HEK293 (cell line): Measurements from ENCODE around the gene SYNE1.
A peak's percentile ranks its signal among the peaks of the same experiment; 100 is the strongest.

Experiments used
- BCL11B ChIP-seq: fragments of 450-650 bp; formaldehyde crosslinking; IDR thresholded peaks from 2 replicates; pipeline ENCODE4 v1.5.1; 2016; ENCODE audit warnings: low read depth, missing biosample characterization, missing genetic modification characterization
- EGR2 ChIP-seq: fragments of 450-650 bp; formaldehyde crosslinking; IDR thresholded peaks from 2 replicates; pipeline ENCODE4 v1.5.1; 2016; ENCODE audit warnings: low read depth, missing biosample characterization, missing genetic modification characterization
- GFI1B ChIP-seq: fragments of 450-650 bp; formaldehyde crosslinking; IDR thresholded peaks from 2 replicates; pipeline ENCODE4 v1.5.1; 2016; ENCODE audit warnings: missing biosample characterization, missing genetic modification characterization
- GLIS2 ChIP-seq: fragments of 450-650 bp; formaldehyde crosslinking; IDR thresholded peaks from 2 replicates; pipeline ENCODE4 v1.5.1; 2016; ENCODE audit warnings: missing biosample characterization, missing genetic modification characterization
- IKZF3 ChIP-seq: fragments of 450-650 bp; IDR thresholded peaks from 2 replicates; pipeline ENCODE4 v1.5.0; 2018; ENCODE audit warnings: missing biosample characterization, mild to moderate bottlenecking, missing genetic modification characterization, moderate library complexity
- KLF17 ChIP-seq: fragments of 450-650 bp; formaldehyde crosslinking; IDR thresholded peaks from 2 replicates; pipeline ENCODE4 v1.5.1; 2016; ENCODE audit warnings: missing biosample characterization, missing genetic modification characterization
- KLF7 ChIP-seq: fragments of 450-650 bp; formaldehyde crosslinking; IDR thresholded peaks from 2 replicates; pipeline ENCODE4 v1.5.1; 2016; ENCODE audit warnings: missing biosample characterization, missing genetic modification characterization, borderline replicate concordance
- KLF8 ChIP-seq: fragments of 450-650 bp; formaldehyde crosslinking; IDR thresholded peaks from 2 replicates; pipeline ENCODE4 v1.5.1; 2016; ENCODE audit warnings: missing biosample characterization, missing genetic modification characterization
- KLF9 ChIP-seq: fragments of 450-650 bp; formaldehyde crosslinking; IDR thresholded peaks from 2 replicates; pipeline ENCODE4 v1.5.1; 2016; ENCODE audit warnings: missing biosample characterization, missing genetic modification characterization, low read depth
- SETDB1 ChIP-seq: IDR thresholded peaks from one replicate; pipeline ENCODE4 v1.6.1; 2017; ENCODE audit warnings: mild to moderate bottlenecking, low read length, moderate library complexity, mixed read lengths; ENCODE audit not compliant: insufficient read length
- ZBTB10 ChIP-seq: fragments of 450-650 bp; formaldehyde crosslinking; IDR thresholded peaks from 2 replicates; pipeline ENCODE4 v1.5.1; 2016; ENCODE audit warnings: missing biosample characterization, missing genetic modification characterization
- ZFHX2 ChIP-seq: fragments of 450-650 bp; formaldehyde crosslinking; conservative IDR thresholded peaks from 2 replicates; pipeline ENCODE4 v1.5.1; 2016; ENCODE audit warnings: missing biosample characterization, missing genetic modification characterization
- ZNF132 ChIP-seq: fragments of 450-650 bp; formaldehyde crosslinking; IDR thresholded peaks from 2 replicates; pipeline ENCODE4 v1.5.1; 2017; ENCODE audit warnings: missing biosample characterization, missing genetic modification characterization, borderline replicate concordance
- ZNF140 ChIP-seq: fragments of 450-650 bp; formaldehyde crosslinking; IDR thresholded peaks from 2 replicates; pipeline ENCODE4 v1.5.1; 2016; ENCODE audit warnings: missing biosample characterization, missing genetic modification characterization
- ZNF146 ChIP-seq: fragments of 450-650 bp; formaldehyde crosslinking; IDR thresholded peaks from 2 replicates; pipeline ENCODE4 v1.5.1; 2016; ENCODE audit warnings: missing biosample characterization, missing genetic modification characterization
- ZNF2 ChIP-seq: fragments of 450-650 bp; formaldehyde crosslinking; IDR thresholded peaks from 2 replicates; pipeline ENCODE4 v1.5.1; 2016; ENCODE audit warnings: missing biosample characterization, missing genetic modification characterization
- ZNF223 ChIP-seq: fragments of 450-650 bp; formaldehyde crosslinking; IDR thresholded peaks from 2 replicates; pipeline ENCODE4 v1.5.1; 2016; ENCODE audit warnings: missing biosample characterization, missing genetic modification characterization
- ZNF24 ChIP-seq: fragments of 450-650 bp; formaldehyde crosslinking; IDR thresholded peaks from 2 replicates; pipeline ENCODE4 v1.5.1; 2016; ENCODE audit warnings: missing biosample characterization, missing genetic modification characterization
- ZNF350 ChIP-seq: fragments of 450-650 bp; formaldehyde crosslinking; IDR thresholded peaks from 2 replicates; pipeline ENCODE4 v1.5.0; 2017; ENCODE audit warnings: missing biosample characterization, mild to moderate bottlenecking, missing genetic modification characterization
- ZNF354C ChIP-seq: fragments of 450-650 bp; formaldehyde crosslinking; IDR thresholded peaks from 2 replicates; pipeline ENCODE4 v1.5.1; 2016; ENCODE audit warnings: missing biosample characterization, missing genetic modification characterization, low read depth, borderline replicate concordance
- ZNF366 ChIP-seq: fragments of 450-650 bp; formaldehyde crosslinking; conservative IDR thresholded peaks from 2 replicates; pipeline ENCODE4 v1.5.1; 2016; ENCODE audit warnings: missing biosample characterization, missing genetic modification characterization
- ZNF426 ChIP-seq: fragments of 450-650 bp; formaldehyde crosslinking; IDR thresholded peaks from 2 replicates; pipeline ENCODE4 v1.5.1; 2017; ENCODE audit warnings: missing biosample characterization, missing genetic modification characterization, mild to moderate bottlenecking, inconsistent platforms, moderate library complexity
- ZNF433 ChIP-seq: fragments of 450-650 bp; formaldehyde crosslinking; IDR thresholded peaks from 2 replicates; pipeline ENCODE4 v1.5.1; 2016; ENCODE audit warnings: missing biosample characterization, missing genetic modification characterization, low read depth
- ZNF473 ChIP-seq: fragments of 450-650 bp; formaldehyde crosslinking; IDR thresholded peaks from 2 replicates; pipeline ENCODE4 v1.5.1; 2017; ENCODE audit warnings: missing biosample characterization, missing genetic modification characterization
- ZNF621 ChIP-seq: fragments of 450-650 bp; formaldehyde crosslinking; IDR thresholded peaks from 2 replicates; pipeline ENCODE4 v1.5.1; 2017; ENCODE audit warnings: missing biosample characterization, missing genetic modification characterization
- ZNF623 ChIP-seq: fragments of 450-650 bp; formaldehyde crosslinking; IDR thresholded peaks from 2 replicates; pipeline ENCODE4 v1.5.1; 2016; ENCODE audit warnings: missing biosample characterization, missing genetic modification characterization
- ZNF660 ChIP-seq: fragments of 450-650 bp; IDR thresholded peaks from 2 replicates; pipeline ENCODE4 v1.5.1; 2018; ENCODE audit warnings: missing biosample characterization, mild to moderate bottlenecking, missing genetic modification characterization
- ZNF76 ChIP-seq: fragments of 450-650 bp; formaldehyde crosslinking; IDR thresholded peaks from 2 replicates; pipeline ENCODE4; 2016; ENCODE audit warnings: low read depth, missing biosample characterization, missing genetic modification characterization, borderline replicate concordance
- ZNF785 ChIP-seq: fragments of 450-650 bp; formaldehyde crosslinking; IDR thresholded peaks from 2 replicates; pipeline ENCODE4 v1.5.1; 2016; ENCODE audit warnings: missing biosample characterization, missing genetic modification characterization
- ZNF792 ChIP-seq: fragments of 450-650 bp; formaldehyde crosslinking; IDR thresholded peaks from 2 replicates; pipeline ENCODE4 v1.5.1; 2016; ENCODE audit warnings: missing biosample characterization, missing genetic modification characterization
- ZSCAN16 ChIP-seq: fragments of 450-650 bp; formaldehyde crosslinking; IDR thresholded peaks from 2 replicates; pipeline ENCODE4 v1.5.1; 2016; ENCODE audit warnings: missing biosample characterization, missing genetic modification characterization
- TF ChIP-seq, protein P1 (sequence below): fragments of 450-650 bp; formaldehyde crosslinking; IDR thresholded peaks from 2 replicates; pipeline ENCODE4 v1.5.1; 2017; ENCODE audit warnings: missing biosample characterization, missing genetic modification characterization
- TF ChIP-seq, protein P2 (sequence below): fragments of 450-650 bp; formaldehyde crosslinking; optimal IDR thresholded peaks from 2 replicates; pipeline ENCODE3; 2016; ENCODE audit warnings: missing biosample characterization, mild to moderate bottlenecking, missing genetic modification characterization
- TF ChIP-seq, protein P3 (sequence below): fragments of 450-650 bp; formaldehyde crosslinking; IDR thresholded peaks from 2 replicates; pipeline ENCODE4 v1.5.1; 2016; ENCODE audit warnings: missing biosample characterization, missing genetic modification characterization

SYNE1 gene

DNA sequence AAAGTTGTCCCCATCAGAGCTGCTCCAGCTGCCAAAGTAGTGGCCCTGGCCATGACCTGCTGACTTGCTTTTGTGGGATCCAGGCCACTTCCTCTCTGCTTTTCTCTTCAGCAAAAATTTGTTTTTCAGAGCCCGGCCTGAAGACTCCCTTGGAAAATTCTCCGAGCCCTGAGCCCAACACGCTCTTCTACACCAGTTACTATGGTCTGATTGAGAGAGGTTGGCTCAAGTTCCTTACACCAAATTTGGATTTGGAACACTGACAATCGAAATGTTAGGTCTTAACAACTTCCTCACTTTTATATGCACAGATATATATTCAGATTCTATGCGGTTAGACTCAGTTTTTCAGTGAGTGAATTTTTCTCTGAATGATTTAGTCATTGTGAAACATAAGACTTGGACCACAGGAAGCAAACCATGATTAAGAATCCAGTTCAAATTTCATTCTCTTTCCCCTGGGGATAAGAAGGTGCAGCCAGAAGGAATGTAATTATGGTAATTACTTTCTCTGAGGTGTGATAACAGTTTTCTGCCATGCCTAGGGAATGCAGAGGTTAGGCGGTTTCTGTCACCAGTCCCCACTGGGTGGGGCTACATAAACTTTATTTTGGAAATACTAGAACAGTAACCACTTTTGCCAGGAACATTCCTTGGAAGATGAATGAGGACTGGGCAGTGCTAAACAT, 365.2 kb downstream of the SYNE1 start (continued):
- no peak for TF ChIP-seq ZBTB10 (tag by site-specific recombination)
- TF ChIP-seq ZFHX2 (tag by site-specific recombination), result no peak
- TF ChIP-seq KLF8 (tag by site-specific recombination), result peak; percentile 84
- TF ChIP-seq EGR2, result no peak
- peak; percentile 71; the same call in 1 of the 2 replicates for TF ChIP-seq ZNF24
- no peak for TF ChIP-seq IKZF3 (tag by site-specific recombination)
- TF ChIP-seq, protein P1, sequence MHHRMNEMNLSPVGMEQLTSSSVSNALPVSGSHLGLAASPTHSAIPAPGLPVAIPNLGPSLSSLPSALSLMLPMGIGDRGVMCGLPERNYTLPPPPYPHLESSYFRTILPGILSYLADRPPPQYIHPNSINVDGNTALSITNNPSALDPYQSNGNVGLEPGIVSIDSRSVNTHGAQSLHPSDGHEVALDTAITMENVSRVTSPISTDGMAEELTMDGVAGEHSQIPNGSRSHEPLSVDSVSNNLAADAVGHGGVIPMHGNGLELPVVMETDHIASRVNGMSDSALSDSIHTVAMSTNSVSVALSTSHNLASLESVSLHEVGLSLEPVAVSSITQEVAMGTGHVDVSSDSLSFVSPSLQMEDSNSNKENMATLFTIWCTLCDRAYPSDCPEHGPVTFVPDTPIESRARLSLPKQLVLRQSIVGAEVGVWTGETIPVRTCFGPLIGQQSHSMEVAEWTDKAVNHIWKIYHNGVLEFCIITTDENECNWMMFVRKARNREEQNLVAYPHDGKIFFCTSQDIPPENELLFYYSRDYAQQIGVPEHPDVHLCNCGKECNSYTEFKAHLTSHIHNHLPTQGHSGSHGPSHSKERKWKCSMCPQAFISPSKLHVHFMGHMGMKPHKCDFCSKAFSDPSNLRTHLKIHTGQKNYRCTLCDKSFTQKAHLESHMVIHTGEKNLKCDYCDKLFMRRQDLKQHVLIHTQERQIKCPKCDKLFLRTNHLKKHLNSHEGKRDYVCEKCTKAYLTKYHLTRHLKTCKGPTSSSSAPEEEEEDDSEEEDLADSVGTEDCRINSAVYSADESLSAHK (tag by site-specific recombination), result peak; percentile 95
- no peak for TF ChIP-seq ZNF76 (tag by site-specific recombination)
- no peak for TF ChIP-seq ZNF146 (tag by site-specific recombination)
- peak; percentile 67 for TF ChIP-seq ZNF366 (tag by site-specific recombination)
- no peak for TF ChIP-seq ZNF223 (tag by site-specific recombination)
- TF ChIP-seq ZNF621, result no peak
- 0 out of 2 replicates have a peak, but pooled peaks have one; percentile 10 for TF ChIP-seq ZNF660 (tag by site-specific recombination)
- TF ChIP-seq, protein P2, sequence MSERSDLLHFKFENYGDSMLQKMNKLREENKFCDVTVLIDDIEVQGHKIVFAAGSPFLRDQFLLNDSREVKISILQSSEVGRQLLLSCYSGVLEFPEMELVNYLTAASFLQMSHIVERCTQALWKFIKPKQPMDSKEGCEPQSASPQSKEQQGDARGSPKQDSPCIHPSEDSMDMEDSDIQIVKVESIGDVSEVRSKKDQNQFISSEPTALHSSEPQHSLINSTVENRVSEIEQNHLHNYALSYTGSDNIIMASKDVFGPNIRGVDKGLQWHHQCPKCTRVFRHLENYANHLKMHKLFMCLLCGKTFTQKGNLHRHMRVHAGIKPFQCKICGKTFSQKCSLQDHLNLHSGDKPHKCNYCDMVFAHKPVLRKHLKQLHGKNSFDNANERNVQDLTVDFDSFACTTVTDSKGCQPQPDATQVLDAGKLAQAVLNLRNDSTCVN (tag by site-specific recombination), result no peak
- TF ChIP-seq ZNF473 (tag by site-specific recombination), result no peak
- TF ChIP-seq ZNF350 (tag by site-specific recombination), result no peak
- TF ChIP-seq BCL11B, result no peak
- no peak for TF ChIP-seq GLIS2
- TF ChIP-seq, protein P3, sequence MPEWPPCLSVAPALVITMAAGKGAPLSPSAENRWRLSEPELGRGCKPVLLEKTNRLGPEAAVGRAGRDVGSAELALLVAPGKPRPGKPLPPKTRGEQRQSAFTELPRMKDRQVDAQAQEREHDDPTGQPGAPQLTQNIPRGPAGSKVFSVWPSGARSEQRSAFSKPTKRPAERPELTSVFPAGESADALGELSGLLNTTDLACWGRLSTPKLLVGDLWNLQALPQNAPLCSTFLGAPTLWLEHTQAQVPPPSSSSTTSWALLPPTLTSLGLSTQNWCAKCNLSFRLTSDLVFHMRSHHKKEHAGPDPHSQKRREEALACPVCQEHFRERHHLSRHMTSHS, result no peak
- TF ChIP-seq ZNF140 (tag by site-specific recombination), result no peak
- no peak for TF ChIP-seq ZNF792
- TF ChIP-seq KLF9 (tag by site-specific recombination), result no peak
- peak; percentile 68; the same call in 1 of the 2 replicates for TF ChIP-seq KLF7 (tag by site-specific recombination)
- TF ChIP-seq ZNF132 (tag by site-specific recombination), result no peak
- TF ChIP-seq ZNF2 (tag by site-specific recombination), result no peak
- peak; percentile 94 for TF ChIP-seq KLF17 (tag by site-specific recombination)
- no peak for TF ChIP-seq GFI1B
- no peak for TF ChIP-seq ZNF785 (tag by site-specific recombination)
- TF ChIP-seq ZNF354C (tag by site-specific recombination), result no peak
- no peak for TF ChIP-seq ZNF426 (tag by site-specific recombination)
- TF ChIP-seq ZSCAN16 (tag by site-specific recombination), result no peak
- no peak for TF ChIP-seq ZNF623 (tag by site-specific recombination)
- TF ChIP-seq ZNF433 (tag by site-specific recombination), result no peak
- no peak for TF ChIP-seq SETDB1
